Adipocyte (in vitro differentiated cells): ENCODE results near the gene CDC42BPB.

ENCODE experiments used
- DNase-seq: peaks from one replicate; pipeline ENCODE4 v3.0.0-alpha.2; 2015; ENCODE audit warnings: low read depth
- H3K27me3 ChIP-seq: replicated peaks from 2 replicates; pipeline ENCODE4 v1.7.0; 2013; ENCODE audit warnings: mild to moderate bottlenecking, low read length, moderate library complexity; ENCODE audit not compliant: control insufficient read depth, insufficient read depth
- H3K36me3 ChIP-seq: 2 replicates; pipeline ENCODE4 v1.7.0; 2013; ENCODE audit warnings: low read length, mild to moderate bottlenecking, moderate library complexity; ENCODE audit not compliant: control insufficient read depth, insufficient read depth, severe bottlenecking
- H3K4me1 ChIP-seq: 2 replicates; pipeline ENCODE4 v1.7.0; 2013; ENCODE audit warnings: mild to moderate bottlenecking, low read length, moderate library complexity; ENCODE audit not compliant: control insufficient read depth, insufficient read depth
- H3K4me3 ChIP-seq: 2 replicates; pipeline ENCODE4 v1.7.0; 2013; ENCODE audit warnings: mild to moderate bottlenecking, low read length, moderate library complexity
- H3K9ac ChIP-seq: 2 replicates; pipeline ENCODE4 v1.7.0; 2013; ENCODE audit warnings: mild to moderate bottlenecking, low read length, moderate library complexity
- H3K9me3 ChIP-seq: 2 replicates; pipeline ENCODE4 v1.7.0; 2013; ENCODE audit warnings: mild to moderate bottlenecking, low read length, moderate library complexity; ENCODE audit not compliant: control insufficient read depth

Gene CDC42BPB

GRCh38 chr14:102943454-102943853 lies 113.9 kb downstream of the CDC42BPB start:
- peaks cover 89% of the 10 kb centered on the region for H3K36me3 ChIP-seq
- H3K4me1 ChIP-seq: no peaks in the 10 kb centered on the region
- no peak overlapping the region for H3K4me3 ChIP-seq
- no peaks in the 10 kb centered on the region for H3K9me3 ChIP-seq
- H3K9ac ChIP-seq: no peak overlapping the region
- no peak for DNase-seq
- no peaks in the 10 kb centered on the region for H3K27me3 ChIP-seq

GRCh38 chr14:102942069-102942468 lies 115.3 kb downstream of the CDC42BPB start:
- DNase-seq: no peak
- Histone ChIP-seq H3K27me3 (no peaks in the 10 kb centered on the region), H3K36me3 (peaks cover 94% of the 10 kb centered on the region), H3K4me3 (no peak overlapping the region), H3K9me3 (no peaks in the 10 kb centered on the region), H3K4me1 (no peaks in the 10 kb centered on the region), H3K9ac (no peak overlapping the region)

DNA sequence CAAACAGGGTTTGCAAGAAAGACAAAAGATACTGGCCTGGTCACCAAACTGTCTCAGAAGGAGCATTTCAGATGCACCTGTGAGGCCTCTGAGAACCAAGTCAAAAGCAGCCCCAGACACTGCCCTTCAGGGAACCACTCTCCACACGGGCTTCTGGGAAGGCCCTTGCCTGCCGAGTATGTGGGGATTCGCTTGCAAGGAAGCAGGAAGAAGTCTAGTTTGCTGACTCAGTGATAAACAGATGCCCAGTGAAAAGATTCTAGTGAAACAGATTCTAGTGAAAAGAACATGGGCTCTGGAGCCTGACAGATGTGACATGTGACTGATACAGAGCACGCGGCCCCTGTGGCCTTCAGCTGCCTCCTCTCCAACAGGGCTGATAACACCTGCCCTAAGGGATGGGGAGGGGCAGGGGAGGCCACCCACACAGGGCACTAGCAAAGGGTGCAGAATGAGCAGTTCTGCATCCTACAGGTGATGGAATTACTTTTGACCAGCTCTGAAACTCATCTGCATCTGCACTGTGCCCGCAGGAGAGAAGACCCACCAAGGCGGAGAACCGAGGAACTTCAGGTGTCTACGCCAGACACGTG lies 115.8 kb downstream of the CDC42BPB start:
- no peak overlapping the region for H3K4me3 ChIP-seq
- H3K36me3 ChIP-seq: peaks cover 94% of the 10 kb centered on the region
- no peak overlapping the region for H3K9ac ChIP-seq
- DNase-seq: no peak
- no peaks in the 10 kb centered on the region for H3K27me3 ChIP-seq
- no peaks in the 10 kb centered on the region for H3K9me3 ChIP-seq
- H3K4me1 ChIP-seq: no peaks in the 10 kb centered on the region

GRCh38 chr14:102940729-102941362 lies 116.5 kb downstream of the CDC42BPB start:
- peaks cover 94% of the 10 kb centered on the region for H3K36me3 ChIP-seq
- H3K4me1 ChIP-seq: no peaks in the 10 kb centered on the region
- no peaks in the 10 kb centered on the region for H3K9me3 ChIP-seq
- no peaks in the 10 kb centered on the region for H3K27me3 ChIP-seq
- DNase-seq: no peak
- no peak overlapping the region for H3K9ac ChIP-seq
- no peak overlapping the region for H3K4me3 ChIP-seq

DNA sequence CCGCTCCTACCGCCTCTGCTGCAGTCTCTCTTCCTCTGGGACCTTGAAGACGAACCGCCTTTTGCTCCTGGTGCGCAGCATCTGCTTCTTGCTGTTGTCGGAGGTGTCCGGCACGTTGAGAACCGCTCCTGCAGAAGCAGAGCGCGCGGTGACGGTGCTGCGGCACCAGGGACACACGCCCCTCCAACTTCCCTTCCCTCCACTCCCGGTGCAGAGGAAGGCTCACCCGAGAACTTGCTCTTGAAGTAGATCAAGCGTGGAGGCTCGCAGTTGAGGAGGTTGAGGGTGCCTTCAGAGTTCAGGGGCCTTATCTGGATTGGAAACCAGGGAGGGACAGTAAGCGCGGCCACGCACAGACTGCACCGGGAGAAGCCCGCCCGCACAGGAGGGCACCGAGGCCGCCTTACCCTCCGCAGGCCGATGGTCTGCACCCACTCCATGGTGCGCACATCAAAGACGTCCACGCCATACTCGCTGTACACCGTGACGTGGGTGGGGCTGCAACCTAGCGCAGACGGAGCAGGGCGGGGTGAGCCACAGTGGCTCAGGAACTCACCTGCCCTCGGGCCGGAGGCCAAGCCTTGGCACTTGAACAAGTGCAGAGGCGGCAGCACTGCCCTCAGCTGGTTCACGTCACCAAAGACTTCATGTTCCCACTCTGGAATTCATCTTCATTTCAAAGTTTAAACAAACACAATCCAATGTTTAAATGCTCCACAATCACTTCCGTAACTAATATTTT lies 117.4 kb downstream of the CDC42BPB start:
- Histone ChIP-seq H3K9me3 (no peaks in the 10 kb centered on the region), H3K36me3 (peaks cover 88% of the 10 kb centered on the region), H3K4me1 (no peaks in the 10 kb centered on the region), H3K27me3 (no peaks in the 10 kb centered on the region), H3K4me3 (no peak overlapping the region), H3K9ac (no peak overlapping the region)
- no peak for DNase-seq

DNA sequence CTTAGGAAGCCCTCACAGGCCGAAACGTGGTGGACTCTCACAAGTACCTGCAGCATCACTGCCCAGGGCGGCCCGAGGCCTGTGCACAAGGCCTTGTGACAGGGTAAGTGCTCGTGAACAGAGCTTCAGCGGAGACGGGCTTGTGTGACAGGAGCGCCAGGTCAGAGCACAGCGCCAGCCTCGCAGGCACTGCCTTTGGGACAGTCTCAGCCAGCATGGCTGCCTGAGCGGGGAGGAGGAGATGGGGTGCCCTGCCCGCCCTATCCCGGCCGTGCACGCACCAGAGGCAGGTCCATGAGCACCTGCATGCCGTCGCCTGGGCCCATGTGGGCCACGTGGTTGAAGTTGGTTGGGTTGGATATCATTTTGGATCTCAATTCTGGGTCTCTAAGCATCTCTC lies 118.0 kb downstream of the CDC42BPB start:
- H3K9me3 ChIP-seq: no peaks in the 10 kb centered on the region
- no peak overlapping the region for H3K9ac ChIP-seq
- no peaks in the 10 kb centered on the region for H3K27me3 ChIP-seq
- H3K4me3 ChIP-seq: no peak overlapping the region
- H3K4me1 ChIP-seq: no peaks in the 10 kb centered on the region
- no peak for DNase-seq
- H3K36me3 ChIP-seq: peaks cover 81% of the 10 kb centered on the region

GRCh38 chr14:102938191-102938590 lies 119.2 kb downstream of the CDC42BPB start:
- Histone ChIP-seq H3K27me3 (no peaks in the 10 kb centered on the region), H3K9ac (no peak overlapping the region), H3K36me3 (peaks cover 77% of the 10 kb centered on the region), H3K4me3 (no peak overlapping the region), H3K9me3 (no peaks in the 10 kb centered on the region), H3K4me1 (no peaks in the 10 kb centered on the region)
- no peak for DNase-seq

DNA sequence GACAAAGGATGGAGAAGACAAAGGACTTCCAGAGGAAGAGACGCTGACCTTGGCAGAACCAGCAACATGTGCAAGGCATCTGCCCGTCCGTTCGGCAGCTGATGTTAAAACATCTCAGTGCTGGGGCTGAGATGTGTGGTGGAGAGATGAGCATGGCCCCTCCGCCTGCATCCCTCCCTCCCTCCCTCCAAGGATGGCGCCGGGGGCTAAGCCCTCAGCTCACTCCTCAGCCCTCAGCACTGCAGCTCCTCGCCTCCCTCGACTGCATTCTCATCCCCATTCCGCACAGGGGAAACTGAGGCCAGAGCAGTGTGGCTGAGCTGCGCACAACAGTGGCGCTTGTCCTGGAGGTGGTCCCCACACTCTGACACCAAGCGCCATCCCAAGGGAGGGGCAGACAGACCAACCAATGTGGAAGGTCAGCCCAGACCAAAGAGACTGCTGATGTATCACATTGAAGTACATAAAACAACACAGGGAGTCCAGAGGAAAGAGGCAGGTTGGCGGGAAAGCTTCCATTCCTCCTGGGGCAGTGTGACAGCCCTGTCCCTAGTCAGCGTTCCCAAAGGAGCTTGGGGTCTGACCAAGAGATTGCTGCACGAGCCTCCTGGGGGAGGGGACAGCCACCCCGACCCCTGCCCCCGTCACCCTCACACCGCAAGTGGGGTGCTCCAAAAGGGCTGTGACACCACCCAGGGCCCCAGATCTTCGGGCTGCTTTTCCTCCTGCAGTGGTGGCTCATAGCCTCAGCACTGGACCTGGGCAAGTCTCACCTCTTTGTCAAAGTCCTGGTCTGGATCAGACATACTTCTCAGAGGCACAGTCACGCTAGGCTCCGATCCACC lies 119.8 kb downstream of the CDC42BPB start:
- Histone ChIP-seq H3K4me3 (no peak overlapping the region), H3K9me3 (no peaks in the 10 kb centered on the region), H3K4me1 (no peaks in the 10 kb centered on the region), H3K27me3 (no peaks in the 10 kb centered on the region), H3K9ac (no peak overlapping the region), H3K36me3 (peaks cover 76% of the 10 kb centered on the region)
- DNase-seq: no peak

DNA sequence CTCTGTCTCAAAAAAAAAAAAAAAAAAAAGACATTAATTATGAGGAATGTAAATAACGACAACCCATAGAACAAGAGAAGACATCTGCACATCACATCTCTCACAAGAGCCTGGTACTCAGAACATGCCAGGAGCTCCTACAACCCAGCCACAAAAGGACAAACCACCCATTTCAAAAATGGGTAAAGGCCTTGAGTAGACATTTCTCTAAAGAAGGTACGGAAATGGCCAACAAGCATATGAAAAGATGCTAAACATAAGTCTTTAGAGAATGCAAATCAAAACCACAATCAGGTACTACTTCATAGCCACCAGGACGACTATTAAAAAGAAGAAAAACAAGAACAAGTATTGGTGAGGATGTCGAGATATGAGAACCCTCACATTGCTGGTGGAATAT lies 121.6 kb downstream of the CDC42BPB start:
- Histone ChIP-seq H3K36me3 (peaks cover 58% of the 10 kb centered on the region), H3K4me3 (no peak overlapping the region), H3K9me3 (no peaks in the 10 kb centered on the region), H3K9ac (no peak overlapping the region), H3K27me3 (no peaks in the 10 kb centered on the region), H3K4me1 (no peaks in the 10 kb centered on the region)
- no peak for DNase-seq

DNA sequence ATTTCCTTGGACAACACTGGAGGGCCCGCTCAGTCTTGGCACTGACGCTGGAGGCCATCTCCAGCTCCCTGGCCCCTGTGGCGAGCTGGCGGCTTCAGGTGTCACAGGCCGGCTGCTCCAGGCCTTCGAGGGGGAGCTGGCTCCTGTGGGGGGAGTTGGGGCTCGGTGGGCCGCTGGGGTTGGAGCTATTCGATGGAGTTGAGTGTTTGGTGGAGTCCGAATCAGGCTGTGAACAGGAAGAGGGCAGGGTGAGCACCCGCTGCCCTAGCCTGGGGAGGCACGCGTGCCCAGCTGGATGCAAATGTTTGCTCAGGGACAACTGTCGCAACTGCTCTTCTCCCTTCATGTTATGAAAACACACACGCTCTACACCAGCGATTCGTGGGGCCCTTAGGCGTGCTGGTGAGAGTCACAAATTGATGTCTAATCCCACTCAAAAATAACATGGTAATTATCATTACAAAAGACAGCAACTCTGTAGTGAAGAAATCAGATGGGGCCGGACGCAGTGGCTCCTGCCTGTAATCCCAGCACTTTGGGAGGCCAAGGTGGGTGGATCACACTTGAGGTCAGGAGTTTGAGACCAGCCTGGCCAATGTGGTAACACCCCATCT lies 123.6 kb downstream of the CDC42BPB start:
- no peak overlapping the region for H3K4me3 ChIP-seq
- no peak for DNase-seq
- peaks cover 40% of the 10 kb centered on the region for H3K36me3 ChIP-seq
- no peaks in the 10 kb centered on the region for H3K9me3 ChIP-seq
- no peak overlapping the region for H3K9ac ChIP-seq
- peaks cover 5% of the 10 kb centered on the region for H3K27me3 ChIP-seq
- peaks cover 3% of the 10 kb centered on the region for H3K4me1 ChIP-seq
